Loucy (cell line): ENCODE data around the gene SLC22A23.

Experiments used
- EZH2phosphoT487 ChIP-seq: fragments of 200-600 bp; IDR thresholded peaks from 2 replicates; pipeline ENCODE4 v1.6.1; 2018; ENCODE audit warnings: antibody characterized with exemption, mild to moderate bottlenecking, moderate library complexity, borderline replicate concordance
- TF ChIP-seq, protein P1 (sequence below): fragments of 200-600 bp; sonication (generic); conservative IDR thresholded peaks from 2 replicates; pipeline ENCODE4 v1.5.1; 2014; ENCODE audit warnings: mild to moderate bottlenecking, antibody characterized with exemption, low read length

DNA sequence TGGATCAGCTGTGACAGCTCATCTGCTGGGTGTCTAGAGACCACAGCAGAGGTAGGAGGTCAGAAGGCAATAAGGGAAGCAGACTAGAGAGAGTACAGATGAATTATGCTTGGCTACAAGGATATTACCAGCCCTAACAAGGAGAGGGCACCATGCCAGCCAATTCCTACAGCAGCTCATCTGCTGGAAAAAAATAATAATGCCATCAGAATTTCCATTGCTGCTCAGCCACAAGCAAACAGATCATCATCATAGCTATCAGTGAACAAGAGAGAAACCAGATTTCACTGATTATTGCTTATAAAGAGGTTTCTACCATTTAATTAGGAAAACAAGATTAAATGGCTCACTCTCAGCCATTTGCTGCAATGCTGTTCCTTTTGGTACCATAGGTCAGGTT, 131.6 kb downstream of the SLC22A23 start:
- TF ChIP-seq, protein P1, sequence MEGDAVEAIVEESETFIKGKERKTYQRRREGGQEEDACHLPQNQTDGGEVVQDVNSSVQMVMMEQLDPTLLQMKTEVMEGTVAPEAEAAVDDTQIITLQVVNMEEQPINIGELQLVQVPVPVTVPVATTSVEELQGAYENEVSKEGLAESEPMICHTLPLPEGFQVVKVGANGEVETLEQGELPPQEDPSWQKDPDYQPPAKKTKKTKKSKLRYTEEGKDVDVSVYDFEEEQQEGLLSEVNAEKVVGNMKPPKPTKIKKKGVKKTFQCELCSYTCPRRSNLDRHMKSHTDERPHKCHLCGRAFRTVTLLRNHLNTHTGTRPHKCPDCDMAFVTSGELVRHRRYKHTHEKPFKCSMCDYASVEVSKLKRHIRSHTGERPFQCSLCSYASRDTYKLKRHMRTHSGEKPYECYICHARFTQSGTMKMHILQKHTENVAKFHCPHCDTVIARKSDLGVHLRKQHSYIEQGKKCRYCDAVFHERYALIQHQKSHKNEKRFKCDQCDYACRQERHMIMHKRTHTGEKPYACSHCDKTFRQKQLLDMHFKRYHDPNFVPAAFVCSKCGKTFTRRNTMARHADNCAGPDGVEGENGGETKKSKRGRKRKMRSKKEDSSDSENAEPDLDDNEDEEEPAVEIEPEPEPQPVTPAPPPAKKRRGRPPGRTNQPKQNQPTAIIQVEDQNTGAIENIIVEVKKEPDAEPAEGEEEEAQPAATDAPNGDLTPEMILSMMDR: no peak
- no peak for TF ChIP-seq EZH2phosphoT487
